Measurements from ENCODE around the gene SLC10A7. TPM values are rescaled to one million over a fixed set of nuclear protein-coding genes. Genes with fewer than 3 reads are reported as not detected.

The SLC10A7 gene
- total and polyA plus RNA-seq, 7 donors, result 1.3 to 5.7 (median 3.9) TPM

DNA sequence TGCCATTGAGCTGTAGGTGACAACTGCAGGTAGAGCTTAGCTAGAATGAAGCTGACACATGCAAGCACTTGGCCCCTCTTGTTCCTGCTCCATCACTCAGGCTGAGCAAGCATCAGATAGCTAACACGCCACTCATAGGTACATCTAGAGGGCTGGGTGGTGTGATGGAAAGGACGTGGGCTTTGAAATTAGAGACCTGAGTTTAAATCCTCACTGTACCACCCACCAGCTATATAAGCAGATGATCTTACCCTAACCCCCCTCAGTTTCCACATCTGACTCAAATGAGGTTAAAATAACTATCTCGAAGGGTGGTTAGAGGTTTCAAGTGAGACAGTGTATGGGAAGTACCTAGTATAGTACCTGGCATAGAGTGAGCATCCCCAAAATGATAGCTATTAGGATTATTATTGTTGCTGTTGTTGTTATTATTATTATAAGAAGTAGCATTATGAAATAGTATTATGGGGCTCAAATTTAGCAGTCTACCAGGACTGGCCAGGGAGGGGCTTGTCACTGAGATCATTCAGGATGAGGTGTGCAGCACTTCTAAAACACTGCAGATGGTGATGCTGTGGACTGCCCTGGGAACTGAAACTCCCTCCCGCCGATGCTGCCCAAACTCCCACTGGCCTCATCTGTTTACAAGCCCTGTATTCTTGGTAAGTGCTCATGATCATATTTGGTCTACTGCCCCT is 248.4 kb downstream of the SLC10A7 start:
- TF ChIP-seq, protein P1, sequence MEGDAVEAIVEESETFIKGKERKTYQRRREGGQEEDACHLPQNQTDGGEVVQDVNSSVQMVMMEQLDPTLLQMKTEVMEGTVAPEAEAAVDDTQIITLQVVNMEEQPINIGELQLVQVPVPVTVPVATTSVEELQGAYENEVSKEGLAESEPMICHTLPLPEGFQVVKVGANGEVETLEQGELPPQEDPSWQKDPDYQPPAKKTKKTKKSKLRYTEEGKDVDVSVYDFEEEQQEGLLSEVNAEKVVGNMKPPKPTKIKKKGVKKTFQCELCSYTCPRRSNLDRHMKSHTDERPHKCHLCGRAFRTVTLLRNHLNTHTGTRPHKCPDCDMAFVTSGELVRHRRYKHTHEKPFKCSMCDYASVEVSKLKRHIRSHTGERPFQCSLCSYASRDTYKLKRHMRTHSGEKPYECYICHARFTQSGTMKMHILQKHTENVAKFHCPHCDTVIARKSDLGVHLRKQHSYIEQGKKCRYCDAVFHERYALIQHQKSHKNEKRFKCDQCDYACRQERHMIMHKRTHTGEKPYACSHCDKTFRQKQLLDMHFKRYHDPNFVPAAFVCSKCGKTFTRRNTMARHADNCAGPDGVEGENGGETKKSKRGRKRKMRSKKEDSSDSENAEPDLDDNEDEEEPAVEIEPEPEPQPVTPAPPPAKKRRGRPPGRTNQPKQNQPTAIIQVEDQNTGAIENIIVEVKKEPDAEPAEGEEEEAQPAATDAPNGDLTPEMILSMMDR (IDR thresholded peaks at IDR 0.05), result no peak
- H3K36me3 ChIP-seq (ENCODE audit: insufficient read depth in 1 of 2, low read depth in 1 of 2), result no peaks in the 10 kb centered on the region
- WGBS, 3 donors, result 91 to 95% (median 92%) methylated on average over 5 of the region's 5 CpGs
- H3K4me3 ChIP-seq, result no peak overlapping the region
- no peak for DNase-seq
- no peak for ATAC-seq
- H3K27me3 ChIP-seq (ENCODE audit: insufficient read depth in 3 of 3, low read length in 2 of 3), result no peaks in the 10 kb centered on the region
- no peak overlapping the region for H3K27ac ChIP-seq
- H3K9me3 ChIP-seq, result no peaks in the 10 kb centered on the region
- intact Hi-C loops (cut with DNase I), result no loop called here
- H3K4me1 ChIP-seq, result no peaks in the 10 kb centered on the region

DNA sequence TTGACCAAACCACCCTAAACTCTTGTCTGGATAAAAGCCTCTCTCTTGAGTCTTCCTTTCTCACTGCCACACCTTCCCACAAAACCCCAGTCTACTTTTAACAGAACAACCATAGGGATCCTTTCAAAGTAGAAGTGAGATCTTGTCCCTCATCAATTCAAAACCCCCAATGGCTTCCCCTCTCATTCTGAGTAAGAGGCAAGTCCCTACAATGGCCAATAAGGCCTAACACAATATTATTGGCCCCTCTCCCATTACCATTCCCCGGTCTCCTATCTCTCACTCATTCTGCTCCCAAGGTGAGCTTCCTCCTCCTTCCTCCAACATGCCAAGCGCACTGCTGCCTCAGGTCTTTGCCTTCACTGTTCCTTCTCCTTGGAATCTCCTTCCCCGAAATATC is 250.3 kb downstream of the SLC10A7 start:
- no peaks in the 10 kb centered on the region for H3K4me1 ChIP-seq
- ATAC-seq, result no peak
- TF ChIP-seq, protein P1 (IDR thresholded peaks at IDR 0.05), result no peak
- WGBS, 3 donors, result 94 to 100% (median 99%) methylated on average over 3 of the region's 3 CpGs
- DNase-seq, result no peak
- H3K36me3 ChIP-seq (ENCODE audit: insufficient read depth in 1 of 2, low read depth in 1 of 2), result no peaks in the 10 kb centered on the region
- no peak overlapping the region for H3K27ac ChIP-seq
- H3K9me3 ChIP-seq, result no peaks in the 10 kb centered on the region
- H3K4me3 ChIP-seq, result no peak overlapping the region
- intact Hi-C loops (cut with DNase I), result no loop called here
- H3K27me3 ChIP-seq (ENCODE audit: insufficient read depth in 3 of 3, low read length in 2 of 3), result no peaks in the 10 kb centered on the region

DNA sequence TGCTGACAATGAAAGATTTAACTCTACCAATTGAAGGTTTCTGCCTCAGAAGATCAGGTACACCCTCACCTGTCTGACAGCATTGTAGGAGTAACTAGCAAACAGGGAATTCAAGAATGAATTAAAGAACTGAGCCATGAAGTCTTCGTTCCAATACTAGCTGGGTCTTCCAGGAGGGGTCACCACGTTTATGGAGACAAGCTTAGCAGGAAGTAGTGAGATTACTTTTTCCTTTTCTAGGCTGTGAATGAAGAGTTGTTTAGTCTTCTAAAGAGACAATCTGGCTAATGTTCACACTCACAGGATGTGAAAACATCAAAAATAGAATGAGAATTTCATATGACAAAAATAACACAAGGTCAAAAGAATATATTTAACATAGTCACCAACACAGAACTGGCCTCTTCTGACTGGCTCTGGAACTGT is 252.5 kb downstream of the SLC10A7 start:
- Histone ChIP-seq H3K4me3 (no peak overlapping the region), H3K36me3 (ENCODE audit: insufficient read depth in 1 of 2, low read depth in 1 of 2) (no peaks in the 10 kb centered on the region), H3K27ac (no peak overlapping the region), H3K4me1 (no peaks in the 10 kb centered on the region), H3K27me3 (ENCODE audit: insufficient read depth in 3 of 3, low read length in 2 of 3) (no peaks in the 10 kb centered on the region), H3K9me3 (no peaks in the 10 kb centered on the region)
- TF ChIP-seq, protein P1 (IDR thresholded peaks at IDR 0.05), result no peak
- intact Hi-C loops (cut with DNase I), result no loop called here
- DNase-seq (no peak), ATAC-seq (no peak)
- 65 to 78% (median 68%) methylated on average over 2 of the region's 2 CpGs for WGBS, 3 donors

DNA sequence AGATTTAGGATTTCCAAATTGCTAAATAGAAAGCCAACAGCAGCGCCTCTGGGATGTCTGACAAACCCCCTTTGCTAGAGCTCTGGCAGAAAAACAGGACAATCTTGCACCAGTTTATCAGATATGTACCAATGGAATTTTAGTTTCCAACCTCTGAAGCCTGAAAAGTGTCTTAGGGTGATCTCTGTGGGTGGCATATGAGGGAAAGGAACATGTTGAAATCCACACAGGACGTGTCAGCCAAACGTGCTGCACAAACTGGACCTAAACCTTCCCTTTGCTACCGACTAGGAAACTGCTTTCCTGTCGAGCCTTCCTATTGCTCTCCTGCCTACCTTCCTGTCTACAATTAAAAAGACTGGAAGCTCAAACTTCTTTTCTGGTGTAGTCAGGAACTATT is 253.9 kb downstream of the SLC10A7 start:
- no peaks in the 10 kb centered on the region for H3K9me3 ChIP-seq
- ATAC-seq (no peak), DNase-seq (no peak)
- H3K4me3 ChIP-seq, result no peak overlapping the region
- TF ChIP-seq, protein P1 (IDR thresholded peaks at IDR 0.05), result no peak
- no peaks in the 10 kb centered on the region for H3K36me3 ChIP-seq (ENCODE audit: insufficient read depth in 1 of 2, low read depth in 1 of 2)
- H3K27me3 ChIP-seq (ENCODE audit: insufficient read depth in 3 of 3, low read length in 2 of 3), result no peaks in the 10 kb centered on the region
- 54 to 80% (median 64%) methylated on average over 5 of the region's 5 CpGs for WGBS, 3 donors
- H3K4me1 ChIP-seq, result no peaks in the 10 kb centered on the region
- intact Hi-C loops (cut with DNase I), result no loop called here
- no peak overlapping the region for H3K27ac ChIP-seq
